K562 (cell line): ENCODE results near the gene PIP5K1B. TPM values are rescaled to one million over a fixed set of nuclear protein-coding genes. Genes with fewer than 3 reads are reported as not detected.

Experiments
- ATAC-seq: fragments of 200-7000 bp; cut with Tn5 transposase; 3 replicates; pipeline ENCODE4 v1.9.1; 2020; ENCODE audit warnings: moderate library complexity
- BruUV-seq: library from RNA; stranded (reverse); fragments of 400-500 nt; replicated peaks from 2 replicates; lab custom pipeline; 2021; lab: Mats Ljungman, UMichigan
- CTCF ChIA-PET: fragments of 300-600 bp; formaldehyde crosslinking; extraction: SDS; loops from one replicate; lab custom pipeline; 2021; ENCODE audit warnings: low intra/inter-chr PET ratio; lab: Yijun Ruan, JAX
- POLR2A ChIA-PET: fragments of 300-600, 350-650 bp; sonication (Branson Sonifier 250); formaldehyde crosslinking; extraction: SDS; loops from one replicate; lab custom pipeline; 2021; ENCODE audit warnings: antibody characterized with exemption, inconsistent platforms; lab: Yijun Ruan, JAX
- DNase-seq, 4 experiments: peaks; one replicate each; pipeline versions ENCODE4 v3.0.0 to v3.0.0-alpha.2; 2011 to 2018; ENCODE audit warnings: low spot score in 3 of 4, mixed read lengths in 3 of 4; ENCODE audit errors: extremely low read depth in 1 of 4
- FAIRE-seq: peaks from 2 replicates; lab custom pipeline; 2011; peaks lifted over from hg19 to GRCh38; lab: Jason Lieb, UNC
- H2AFZ ChIP-seq: 2 replicates; pipeline ENCODE4 v1.6.0; 2011; ENCODE audit warnings: low read depth, low read length, control low read depth, inconsistent platforms
- H3K27ac ChIP-seq: fragments of 200-600 bp; 3 replicates; pipeline ENCODE4 v1.8.0; 2011; ENCODE audit warnings: low read depth, mild to moderate bottlenecking, control low read depth, inconsistent platforms, low read length, moderate library complexity, mixed read lengths; ENCODE audit errors: extremely low read depth
- H3K27me3 ChIP-seq, 2 experiments: fragments of 300-600 bp in 1 of 2; 2 replicates in 1 of 2; 3 replicates in 1 of 2; pipeline versions ENCODE4 v1.6.0 to v1.8.0; 2011; ENCODE audit warnings: inconsistent platforms in 2 of 2, low read length in 2 of 2, mild to moderate bottlenecking in 1 of 2, mixed read lengths in 1 of 2, moderate library complexity in 1 of 2; ENCODE audit not compliant: control insufficient read depth in 2 of 2, insufficient read depth in 2 of 2
- H3K36me3 ChIP-seq: fragments of 300-600 bp; 3 replicates; pipeline ENCODE4 v1.8.0; 2011; ENCODE audit warnings: mild to moderate bottlenecking, low read length, inconsistent platforms; ENCODE audit not compliant: control insufficient read depth, insufficient read depth
- H3K4me1 ChIP-seq, 2 experiments: fragments of 200-600 bp in 1 of 2; replicated peaks in 1 of 2; 2 replicates in 1 of 2; 3 replicates in 1 of 2; pipeline versions ENCODE4 v1.5.1 to v1.8.0; 2011; ENCODE audit warnings: inconsistent platforms in 2 of 2, low read length in 2 of 2, mild to moderate bottlenecking in 1 of 2, mixed read lengths in 1 of 2, moderate library complexity in 1 of 2; ENCODE audit not compliant: control insufficient read depth in 2 of 2, insufficient read depth in 2 of 2
- H3K4me2 ChIP-seq: 2 replicates; pipeline ENCODE4 v1.6.1; 2011; ENCODE audit warnings: low read length, control low read depth, inconsistent platforms, mixed read lengths; ENCODE audit not compliant: insufficient read depth
- H3K4me3 ChIP-seq: fragments of 200-600 bp; sonication (generic), shearing (Covaris generic); 2 replicates; pipeline ENCODE4 v1.5.1; 2016; ENCODE audit warnings: control low read depth, inconsistent platforms
- H3K79me2 ChIP-seq: fragments of 200-600 bp; 3 replicates; pipeline ENCODE4 v1.8.0; 2011; ENCODE audit warnings: low read length, inconsistent platforms; ENCODE audit not compliant: control insufficient read depth, insufficient read depth
- H3K9ac ChIP-seq, 2 experiments: 2 replicates each; pipeline versions ENCODE4 v1.6.0 to v1.6.1; 2011; ENCODE audit warnings: low read depth in 2 of 2, low read length in 2 of 2, control low read depth in 1 of 2, inconsistent platforms in 1 of 2, mild to moderate bottlenecking in 1 of 2, mixed read lengths in 1 of 2; ENCODE audit not compliant: insufficient read depth in 1 of 2
- H3K9me1 ChIP-seq: one replicate; pipeline ENCODE4 v1.6.0; 2011; ENCODE audit warnings: inconsistent platforms, mild to moderate bottlenecking, low read length, moderate library complexity; ENCODE audit not compliant: control insufficient read depth, insufficient read depth
- H3K9me3 ChIP-seq: replicated peaks from 2 replicates; pipeline ENCODE4 v1.5.1; 2011; ENCODE audit warnings: low read depth, low read length, inconsistent platforms; ENCODE audit not compliant: control insufficient read depth, insufficient read depth
- H4K20me1 ChIP-seq: replicated peaks from 2 replicates; pipeline ENCODE4 v1.6.1; 2011; ENCODE audit warnings: low read length, inconsistent platforms, mixed read lengths; ENCODE audit not compliant: control insufficient read depth, insufficient read depth
- CHAMP1 ChIP-seq: fragments of 450-650 bp; IDR thresholded peaks from 2 replicates; pipeline ENCODE4 v1.6.1; 2016; ENCODE audit warnings: mild to moderate bottlenecking
- GTF2B ChIP-seq: IDR thresholded peaks from 2 replicates; pipeline ENCODE4 v1.6.1; 2011; ENCODE audit not compliant: insufficient read length; ENCODE audit errors: extremely low read depth
- KLF13 ChIP-seq: fragments of 450-650 bp; IDR thresholded peaks from 2 replicates; pipeline ENCODE4 v1.6.1; 2016; ENCODE audit warnings: missing genetic modification characterization, low read depth, mild to moderate bottlenecking, missing compliant biosample characterization, moderate library complexity, borderline replicate concordance
- MCM5 ChIP-seq: fragments of 450-650 bp; IDR thresholded peaks from 2 replicates; pipeline ENCODE4 v1.6.1; 2016; ENCODE audit warnings: low read depth
- POLR2G ChIP-seq: fragments of 200-400 bp; formaldehyde crosslinking; IDR thresholded peaks from 2 replicates; pipeline ENCODE4 v1.6.1; 2017; ENCODE audit warnings: low read depth, mild to moderate bottlenecking, antibody characterized with exemption, low read length, moderate library complexity
- PREB ChIP-seq: sonication (generic); formaldehyde crosslinking; IDR thresholded peaks from 2 replicates; pipeline ENCODE4 v1.8.1; 2023; ENCODE audit warnings: mild to moderate bottlenecking, missing genetic modification reagents
- RBM34 ChIP-seq: fragments of 200-400 bp; formaldehyde crosslinking; IDR thresholded peaks from 2 replicates; pipeline ENCODE4 v1.6.1; 2018; ENCODE audit warnings: low read length, borderline replicate concordance; ENCODE audit not compliant: insufficient read depth
- RFX5 ChIP-seq: IDR thresholded peaks from 2 replicates; pipeline ENCODE4 v1.6.1; 2011; ENCODE audit warnings: low read depth, mild to moderate bottlenecking, improper control_type of control experiment, low read length
- SPI1 ChIP-seq: IDR thresholded peaks from 2 replicates; pipeline ENCODE4 v1.6.1; 2011; ENCODE audit warnings: low read depth, low read length, control low read depth, borderline replicate concordance
- STAT5B ChIP-seq: fragments of 250-450 bp; sonication (Bioruptor Pico); IDR thresholded peaks from 2 replicates; pipeline ENCODE4 v1.8.0; 2021; ENCODE audit warnings: mild to moderate bottlenecking, inconsistent platforms
- ZBTB33 ChIP-seq: sonication (generic); formaldehyde crosslinking; IDR thresholded peaks from 2 replicates; pipeline ENCODE4 v1.8.1; 2023; ENCODE audit warnings: mild to moderate bottlenecking, missing genetic modification reagents
- ZNF140 ChIP-seq: fragments of 250-450 bp; sonication (Bioruptor Pico); IDR thresholded peaks from 2 replicates; pipeline ENCODE4 v1.8.0; 2021; ENCODE audit warnings: moderate library complexity, mild to moderate bottlenecking, inconsistent platforms
- ZNF253 ChIP-seq: fragments of 250-450 bp; sonication (Bioruptor Pico); conservative IDR thresholded peaks from 2 replicates; pipeline ENCODE4 v1.6.1; 2021; ENCODE audit warnings: mild to moderate bottlenecking
- ZNF324 ChIP-seq: fragments of 250-450 bp; sonication (Bioruptor Pico); IDR thresholded peaks from 2 replicates; pipeline ENCODE4 v1.4.0; 2020; ENCODE audit warnings: mild to moderate bottlenecking
- WGBS: fragments of 100-300 bp; shearing (Covaris generic); methylation state at CpG from one replicate; pipeline ENCODE4 v1.1.6; 2016; ENCODE audit warnings: low coverage, mixed read lengths; ENCODE audit not compliant: insufficient coverage; ENCODE audit errors: missing lambda C conversion rate; 5-methylcytosine and 5-hydroxymethylcytosine counted together
- in situ Hi-C: fragments of 300-500 bp; cut with MboI; formaldehyde crosslinking; loops from 4 replicates; pipeline ENCODE4 v1.15.0; 2018; ENCODE audit warnings: inconsistent platforms, mixed read lengths
- intact Hi-C: fragments of 100-400 bp; cut with micrococcal nuclease; formaldehyde crosslinking; loops from 2 replicates; pipeline ENCODE4 v1.14.2; 2022
- polyA plus RNA-seq, 8 experiments: library from polyadenylated mRNA; depleted of rRNA in 4 of 8; stranded (reverse) in 5 of 8; unstranded in 3 of 8; fragments of >200 nt; fragmentation: Nextera tagmentation in 2 of 8; fragmentation: Illumina TruSeq in 1 of 8; extraction: Ambion mirVana in 2 of 8; extraction: Trizol in 1 of 8; gene quantifications; 2 replicates each; pipeline versions ENCODE4 v1.2.1 to v1.2.3, GENCODE V29; 2011 to 2014; ENCODE audit warnings: inconsistent platforms in 1 of 8, missing spikeins in 1 of 8
- total RNA-seq, 7 experiments: library from RNA; depleted of rRNA in 6 of 7; stranded (reverse); fragments of >200 nt in 6 of 7; fragmentation: Illumina TruSeq in 2 of 7; extraction: Trizol in 2 of 7; gene quantifications; 2 replicates each; pipeline versions ENCODE4 v1.2.1 to v1.2.3, GENCODE V29; 2011 to 2021; ENCODE audit warnings: low replicate concordance in 1 of 7

The PIP5K1B gene
- total and polyA plus RNA-seq, 9 of the 15 experiments (the other 6 are each of a cell fraction or from before 2014, with no cell fraction given), result 3.1 to 12.9 (median 7.4) TPM

GRCh38 chr9:68919661-68920060, 214.6 kb downstream of the PIP5K1B start:
- Histone ChIP-seq H3K9me1 (no peaks in the 10 kb centered on the region), H3K4me3 (no peak overlapping the region), H2AFZ (no peak overlapping the region), H3K79me2 (no peaks in the 10 kb centered on the region), H3K27ac (no peak overlapping the region), H3K9me3 (no peaks in the 10 kb centered on the region), H3K4me2 (no peak overlapping the region), H4K20me1 (no peaks in the 10 kb centered on the region), H3K27me3 (no peaks in the 10 kb centered on the region), H3K36me3 (peaks cover 7% of the 10 kb centered on the region), H3K4me1 (no peaks in the 10 kb centered on the region; a peak in 2 of 5 replicates), H3K9ac (no peak overlapping the region)
- DNase-seq (no peak), ATAC-seq (no peak), FAIRE-seq (no peak)
- no TSS peak for BruUV-seq
- in situ Hi-C loops (no loop called here), intact Hi-C loops (loop anchor here (10.0 kb wide), 1 partner anchor 55 kb away; no protein-coding TSS in a partner anchor)
- TF ChIP-seq SPI1 (no peak), PREB (CRISPR knock-in tag) (no peak), GTF2B (no peak), RBM34 (no peak), ZNF253 (CRISPR knock-in tag) (no peak), RFX5 (no peak), POLR2G (no peak), ZBTB33 (CRISPR knock-in tag) (no peak), KLF13 (no peak), ZNF140 (CRISPR knock-in tag) (no peak), CHAMP1 (no peak), STAT5B (CRISPR knock-in tag) (no peak), MCM5 (no peak), ZNF324 (CRISPR knock-in tag) (no peak)
- ChIA-PET POLR2A (no interaction called here), CTCF (no interaction called here)
- WGBS, result 83% methylated on average over 2 of the region's 2 CpGs
